NCI-H1930 (cell line): Measurements from ENCODE around the gene TMEM132C.

ENCODE experiments used
- DNase-seq, 2 experiments: peaks; one replicate each; lab custom pipeline; 2025; lab: John Stamatoyannopoulos, UW

TMEM132C gene

DNA sequence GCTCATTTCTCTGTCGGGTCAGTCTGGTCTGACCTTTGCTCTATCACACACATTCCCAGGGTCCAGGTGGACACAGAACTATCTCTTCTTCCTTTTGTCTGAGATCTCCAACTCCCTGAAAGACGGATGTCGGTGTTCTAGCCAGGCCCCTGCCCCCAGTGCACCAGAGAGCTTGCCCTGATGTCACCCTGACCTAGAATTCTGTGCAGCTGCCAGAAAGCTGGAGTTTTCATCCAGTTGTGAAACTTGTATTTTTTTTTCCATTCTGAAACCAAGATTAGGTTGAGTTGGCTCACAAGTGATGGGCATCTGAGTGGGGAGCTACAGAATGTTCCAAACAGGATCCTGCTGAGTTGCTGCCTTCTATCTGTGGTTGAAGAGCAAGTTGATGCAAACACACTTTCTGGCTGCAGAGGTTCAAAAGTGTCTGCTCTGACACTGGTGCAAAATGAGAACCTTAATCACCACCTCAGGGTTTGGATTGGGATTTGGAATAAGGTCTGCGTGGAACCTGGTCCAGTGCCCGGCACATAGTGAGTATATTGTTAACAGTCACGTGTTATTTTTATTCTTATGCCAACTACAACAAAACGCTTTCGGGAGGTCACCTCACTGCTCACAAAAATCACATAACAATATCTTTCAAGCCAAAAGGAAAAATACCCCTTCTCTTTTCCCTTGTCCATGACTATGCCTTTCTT lies 345.3 kb downstream of the TMEM132C start:
- no peak for DNase-seq

DNA sequence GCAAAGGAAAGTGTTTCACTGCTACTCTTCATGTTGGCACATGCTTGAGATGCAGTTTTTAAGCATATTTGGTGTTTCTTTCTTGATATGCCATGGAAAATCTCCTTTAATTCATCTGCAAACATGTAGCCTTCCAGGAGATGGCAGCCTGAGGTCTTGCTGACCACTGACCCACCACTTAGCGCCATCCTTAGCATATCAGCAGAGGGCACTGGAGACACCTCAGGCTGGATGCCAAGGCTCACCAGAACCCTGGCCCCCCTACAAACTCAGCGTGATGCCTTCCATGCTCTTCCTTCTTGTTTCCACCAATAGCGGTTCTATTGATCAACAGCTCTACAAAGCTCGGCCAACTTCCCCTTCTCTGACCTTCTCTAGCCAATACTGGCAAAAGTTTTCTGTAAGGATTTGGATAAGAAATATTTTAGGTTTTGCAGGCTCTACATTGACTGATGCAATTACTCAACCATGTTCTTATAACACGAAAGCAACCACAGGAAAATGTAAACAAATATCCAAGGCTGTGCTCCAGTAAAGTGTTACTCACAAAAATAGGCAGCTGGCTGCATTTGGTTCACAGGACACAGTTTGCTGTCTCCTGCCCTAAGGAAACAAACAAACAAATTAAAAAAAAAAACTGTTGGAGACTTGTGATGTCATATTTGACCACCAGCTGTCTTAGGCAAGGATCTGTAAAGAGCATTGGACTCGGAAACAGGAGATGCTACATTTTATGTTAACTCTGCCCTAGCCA lies 347.0 kb downstream of the TMEM132C start:
- DNase-seq: no peak

- DNase-seq: no peak
Measured at GRCh38 chr12:128617304-128617833, 350.4 kb downstream of the TMEM132C start.

DNA sequence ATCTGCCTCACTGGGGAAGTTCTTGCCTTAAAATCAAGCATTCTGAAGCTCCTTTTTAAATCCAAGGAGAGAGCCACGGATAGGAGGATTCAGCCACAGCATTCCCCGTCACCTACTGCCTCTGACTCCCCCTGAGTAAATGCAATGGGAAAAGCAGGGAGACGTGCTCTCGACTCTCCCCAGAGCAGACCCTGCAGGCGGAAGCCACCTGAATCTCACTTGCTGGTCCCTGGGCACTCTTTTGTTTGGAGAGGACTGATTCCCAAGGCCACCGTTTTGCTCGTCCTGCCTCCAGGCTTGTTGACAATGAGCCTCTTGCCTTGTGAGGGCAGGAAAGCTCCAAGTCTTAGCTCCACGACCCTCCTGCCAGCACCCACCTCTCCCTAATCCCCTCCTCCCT lies 352.3 kb downstream of the TMEM132C start:
- no peak for DNase-seq

DNA sequence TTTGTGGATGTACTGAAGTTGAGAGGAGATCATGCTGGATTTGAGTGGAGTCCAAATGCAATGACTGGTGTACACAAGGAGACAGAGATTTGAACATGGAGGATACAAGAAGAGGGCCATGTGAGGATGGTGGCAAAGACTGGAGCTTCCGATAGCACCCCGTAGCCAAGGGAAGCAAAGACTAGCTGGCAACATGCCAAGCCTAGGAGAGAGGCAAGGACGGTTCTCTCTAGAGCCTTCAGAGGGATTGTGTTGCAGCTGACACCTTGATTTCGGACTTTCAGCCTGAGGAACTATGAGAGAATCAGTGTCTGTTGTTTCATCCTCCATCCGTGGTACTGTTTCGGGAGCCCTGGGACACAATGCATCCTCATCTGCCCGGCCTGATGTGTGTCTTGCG lies 354.3 kb downstream of the TMEM132C start:
- DNase-seq: no peak

GRCh38 chr12:128623748-128624147 lies 356.8 kb downstream of the TMEM132C start:
- no peak for DNase-seq

GRCh38 chr12:128626808-128627320 lies 359.9 kb downstream of the TMEM132C start:
- DNase-seq: no peak

- no peak for DNase-seq
Measured at GRCh38 chr12:128627659-128628058, 360.7 kb downstream of the TMEM132C start.

DNA sequence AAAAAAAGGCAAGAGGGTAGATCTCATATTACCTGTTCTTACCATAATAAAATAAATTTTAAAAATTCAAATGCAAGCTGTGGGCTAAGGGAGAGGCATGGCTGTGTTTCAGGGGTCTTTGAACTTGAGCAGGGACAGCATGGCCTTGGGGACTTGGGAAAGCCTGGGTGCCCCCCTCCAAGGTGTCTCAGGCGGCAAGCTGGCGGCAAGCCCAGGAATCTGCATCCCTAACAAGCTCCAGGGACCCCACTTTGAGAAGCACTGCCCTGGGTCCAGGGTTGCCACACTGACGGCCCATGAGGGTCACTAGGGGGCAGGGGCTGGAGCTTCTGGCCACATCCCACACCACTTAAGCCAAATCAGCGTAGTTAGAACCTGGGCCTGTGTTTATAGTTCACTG lies 363.0 kb downstream of the TMEM132C start:
- no peak for DNase-seq

DNA sequence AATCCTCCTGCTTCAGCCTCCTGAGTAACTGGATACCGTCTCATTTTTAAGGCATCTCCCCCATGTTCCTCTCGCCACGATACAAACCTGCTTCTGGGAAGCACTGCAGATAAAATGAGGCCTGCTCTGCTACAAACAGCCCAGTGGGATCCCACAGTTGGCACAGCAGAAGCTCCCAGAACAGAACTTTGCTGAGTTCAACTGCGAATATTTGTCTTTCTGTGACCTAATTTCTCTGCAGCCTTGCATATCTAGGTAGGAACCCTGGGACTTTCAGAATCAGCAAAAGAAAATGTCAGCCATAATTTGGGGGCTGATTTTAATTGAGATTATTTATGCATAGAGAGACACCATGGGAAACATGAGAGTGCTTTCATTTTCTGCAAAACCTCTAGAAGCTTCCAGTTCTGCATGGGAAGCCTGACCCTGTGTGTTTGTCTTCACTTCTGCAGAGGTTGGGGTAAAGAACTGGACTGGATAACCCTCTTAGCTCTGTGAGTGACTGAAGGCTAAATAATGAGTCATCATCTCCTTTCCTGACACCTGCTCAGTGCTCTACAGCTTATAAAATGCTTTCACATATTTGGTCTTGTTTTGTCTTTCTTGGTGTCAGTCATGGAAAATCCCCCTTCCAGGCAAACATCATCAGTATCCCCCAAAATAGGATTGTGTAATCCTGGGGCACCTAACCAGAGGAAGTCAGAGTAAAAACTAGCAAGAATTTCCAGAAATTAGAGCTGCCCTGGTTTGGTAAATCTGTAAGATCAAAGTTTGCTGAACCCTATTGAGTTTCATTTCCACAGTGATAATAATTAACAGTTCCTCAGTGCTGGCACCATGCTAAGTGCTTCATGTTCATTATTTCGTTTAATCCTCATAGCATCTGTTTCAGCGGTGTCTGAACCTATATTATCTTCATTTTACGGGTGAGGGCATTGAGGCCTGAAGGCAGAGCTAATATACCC lies 371.0 kb downstream of the TMEM132C start:
- DNase-seq: no peak

- no peak for DNase-seq
Measured at GRCh38 chr12:128639089-128639488, 372.1 kb downstream of the TMEM132C start.

GRCh38 chr12:128643155-128643554 lies 376.2 kb downstream of the TMEM132C start:
- DNase-seq: no peak

DNA sequence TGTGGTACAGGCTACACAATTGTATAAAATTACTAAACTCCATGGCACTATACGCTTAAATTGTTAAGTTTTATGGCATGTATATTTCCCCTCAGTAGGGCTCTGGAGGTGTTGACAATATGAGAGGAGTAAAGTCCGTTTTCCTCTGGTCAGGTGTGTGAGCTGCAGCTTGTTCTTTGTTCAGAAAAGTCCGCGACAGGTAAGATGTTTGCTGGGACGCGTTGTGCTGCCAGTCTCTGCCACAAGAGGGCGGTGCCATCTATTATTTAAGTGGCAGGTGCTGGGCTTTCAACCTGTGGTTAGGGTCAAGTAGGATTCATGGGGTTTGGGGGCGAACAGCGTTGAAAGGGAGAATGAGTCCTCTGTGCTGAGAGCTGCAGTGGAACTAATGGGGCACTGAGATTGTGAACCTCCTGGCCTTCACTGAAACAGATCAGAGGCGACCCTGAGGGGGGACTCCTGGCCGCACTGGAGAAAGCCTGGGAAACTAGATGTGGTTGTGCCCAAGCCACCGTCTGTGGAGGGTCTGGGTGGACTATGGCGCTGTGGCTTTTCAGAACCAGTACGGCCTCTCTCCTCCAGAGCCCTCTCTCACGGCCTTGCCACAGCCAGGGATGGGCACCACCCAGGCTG lies 377.8 kb downstream of the TMEM132C start:
- no peak for DNase-seq

- DNase-seq: no peak
Measured at GRCh38 chr12:128649902-128650301, 382.9 kb downstream of the TMEM132C start.

DNA sequence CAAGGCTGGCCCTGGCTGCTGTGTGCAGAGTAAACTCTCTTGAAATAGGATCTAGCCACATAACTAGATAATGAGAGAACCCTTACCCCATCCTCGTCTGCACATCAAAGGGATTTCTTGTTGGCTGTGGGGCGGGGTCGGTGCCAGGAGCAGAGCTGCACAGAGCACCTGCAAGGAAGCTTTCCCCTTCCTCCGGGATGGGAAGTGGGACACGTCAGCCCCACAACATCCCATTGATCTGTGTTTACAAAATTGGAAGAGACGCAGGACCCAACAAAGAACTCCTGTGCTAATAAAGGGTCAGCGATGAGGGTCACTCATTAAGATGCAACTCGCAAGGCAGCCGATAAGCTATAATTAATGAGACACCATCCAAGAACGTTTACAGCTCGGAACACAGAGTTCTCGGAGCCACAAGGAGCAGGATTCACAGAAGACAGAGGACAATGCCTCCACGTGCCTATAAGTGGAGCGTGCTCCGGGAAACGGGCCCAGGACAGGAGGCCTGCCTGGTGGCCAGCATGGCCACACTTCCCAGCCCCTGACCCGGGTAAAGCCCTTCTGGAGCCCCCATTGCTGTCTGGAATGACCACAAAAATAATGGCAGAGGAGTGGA lies 385.3 kb downstream of the TMEM132C start:
- DNase-seq: no peak

GRCh38 chr12:128654468-128654867 lies 387.5 kb downstream of the TMEM132C start:
- no peak for DNase-seq

- DNase-seq: no peak
Measured at GRCh38 chr12:128657378-128657777, 390.4 kb downstream of the TMEM132C start.

- DNase-seq: no peak
Measured at GRCh38 chr12:128660532-128661225, 393.7 kb downstream of the TMEM132C start.

DNA sequence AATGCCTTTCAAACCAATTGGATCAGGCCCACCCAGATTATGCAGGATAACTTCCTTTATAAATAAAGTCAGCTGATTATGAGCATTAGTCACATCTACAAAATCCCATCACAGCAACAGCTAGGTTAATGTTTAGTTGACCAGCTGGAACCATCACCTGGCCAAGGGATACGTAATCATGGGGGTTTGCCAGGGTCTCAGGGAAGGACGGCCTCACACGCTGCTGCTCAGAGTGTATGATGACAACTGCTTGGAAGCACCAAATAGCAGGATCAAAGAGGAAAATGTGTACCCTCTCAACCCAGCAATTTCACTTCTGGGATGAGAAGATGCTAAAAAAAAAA lies 394.2 kb downstream of the TMEM132C start:
- no peak for DNase-seq

DNA sequence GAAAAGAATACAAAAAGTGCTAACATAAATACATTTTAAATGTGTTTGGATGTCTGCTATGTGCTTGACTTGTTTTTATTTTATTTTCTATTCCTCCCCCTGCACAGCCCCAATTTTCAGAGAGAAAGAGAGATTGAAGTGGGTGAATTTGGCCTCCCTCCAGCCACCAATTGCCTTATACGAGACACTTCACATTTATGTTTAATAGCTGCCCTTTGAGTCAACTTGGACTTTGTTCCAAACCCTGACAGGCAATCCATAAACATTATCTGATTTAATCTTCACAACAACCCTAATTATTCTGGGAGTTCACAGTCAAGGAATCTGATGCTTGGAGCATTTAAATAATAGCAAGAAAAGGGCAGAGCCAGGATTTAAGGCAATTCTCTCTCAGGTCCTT lies 395.1 kb downstream of the TMEM132C start:
- no peak for DNase-seq

GRCh38 chr12:128664501-128664900 lies 397.5 kb downstream of the TMEM132C start:
- no peak for DNase-seq
